Measurements from ENCODE around the gene EPHB3.

EPHB3 gene

DNA sequence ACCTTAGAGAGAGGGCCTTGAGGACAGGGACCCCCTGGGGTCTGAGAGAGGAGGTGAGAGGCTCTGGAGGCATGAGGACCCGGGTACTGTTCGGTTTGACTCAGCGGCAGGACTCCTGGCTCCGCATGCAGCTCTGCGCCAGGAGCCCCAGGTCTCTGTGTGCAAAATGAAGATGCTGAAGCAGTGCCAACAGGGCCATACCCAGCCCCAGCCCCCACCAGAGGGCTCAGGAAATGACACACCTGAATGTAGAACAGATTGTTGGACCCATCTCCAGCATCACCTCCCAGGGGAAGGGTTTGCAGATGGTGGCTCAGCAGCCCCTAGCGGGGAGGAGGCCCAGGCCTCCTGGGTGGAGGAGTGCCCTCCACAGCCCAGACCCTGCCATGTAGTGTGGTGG, 30.2 kb downstream of the EPHB3 start:
- H3K4me3 ChIP-seq (replicated peaks; ENCODE audit: low read depth, low read length): no peak overlapping the region
- no peak for DNase-seq (ENCODE audit: extremely low read depth, low read depth)
- TF ChIP-seq, protein P1, sequence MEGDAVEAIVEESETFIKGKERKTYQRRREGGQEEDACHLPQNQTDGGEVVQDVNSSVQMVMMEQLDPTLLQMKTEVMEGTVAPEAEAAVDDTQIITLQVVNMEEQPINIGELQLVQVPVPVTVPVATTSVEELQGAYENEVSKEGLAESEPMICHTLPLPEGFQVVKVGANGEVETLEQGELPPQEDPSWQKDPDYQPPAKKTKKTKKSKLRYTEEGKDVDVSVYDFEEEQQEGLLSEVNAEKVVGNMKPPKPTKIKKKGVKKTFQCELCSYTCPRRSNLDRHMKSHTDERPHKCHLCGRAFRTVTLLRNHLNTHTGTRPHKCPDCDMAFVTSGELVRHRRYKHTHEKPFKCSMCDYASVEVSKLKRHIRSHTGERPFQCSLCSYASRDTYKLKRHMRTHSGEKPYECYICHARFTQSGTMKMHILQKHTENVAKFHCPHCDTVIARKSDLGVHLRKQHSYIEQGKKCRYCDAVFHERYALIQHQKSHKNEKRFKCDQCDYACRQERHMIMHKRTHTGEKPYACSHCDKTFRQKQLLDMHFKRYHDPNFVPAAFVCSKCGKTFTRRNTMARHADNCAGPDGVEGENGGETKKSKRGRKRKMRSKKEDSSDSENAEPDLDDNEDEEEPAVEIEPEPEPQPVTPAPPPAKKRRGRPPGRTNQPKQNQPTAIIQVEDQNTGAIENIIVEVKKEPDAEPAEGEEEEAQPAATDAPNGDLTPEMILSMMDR (IDR thresholded peaks at IDR 0.05; ENCODE audit: low read depth, low read length, missing control alignments): no peak

DNA sequence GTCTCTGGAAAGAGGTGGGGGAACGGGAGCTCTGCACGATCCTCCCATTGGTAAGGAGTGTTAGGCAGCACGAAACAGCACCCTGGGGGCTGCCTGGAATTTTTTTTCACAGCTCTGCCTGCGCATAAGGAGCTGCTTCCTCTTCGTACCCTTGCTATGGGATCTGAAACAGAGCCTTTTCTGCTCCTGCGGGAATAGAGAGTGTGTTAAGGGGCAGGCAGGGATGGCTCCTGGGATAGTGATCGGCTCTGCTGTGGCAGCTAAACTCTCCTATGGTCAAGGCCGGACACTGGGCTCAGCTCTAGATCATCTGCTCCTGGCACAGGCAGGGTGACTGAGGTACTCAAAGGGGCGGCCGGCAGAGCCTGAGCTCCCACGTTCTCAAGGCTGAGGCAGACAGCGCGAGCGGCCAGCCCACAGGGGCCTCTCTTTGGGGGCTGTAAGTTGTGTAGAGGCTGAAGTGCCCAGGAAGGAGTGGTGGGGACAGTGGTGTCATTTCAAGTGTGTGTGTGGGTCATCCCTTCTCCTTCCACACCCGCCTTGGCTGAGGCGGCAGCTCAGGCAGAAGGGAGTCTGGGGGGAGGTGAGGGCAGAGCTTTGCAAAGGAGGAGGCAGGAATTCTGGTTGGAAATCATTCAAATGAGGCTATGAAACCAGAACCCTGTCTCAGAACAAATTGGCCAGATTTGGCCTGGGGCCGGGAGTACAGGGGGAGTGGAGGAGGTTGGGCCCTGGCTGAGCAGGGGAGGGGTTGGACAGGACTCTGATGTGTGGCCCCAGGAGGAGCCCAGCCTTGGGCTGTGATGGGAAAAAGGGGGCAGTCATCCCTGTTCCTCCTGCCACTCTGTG, 31.0 kb downstream of the EPHB3 start:
- TF ChIP-seq, protein P1 (IDR thresholded peaks at IDR 0.05; ENCODE audit: low read depth, low read length, missing control alignments): no peak
- no peak overlapping the region for H3K4me3 ChIP-seq (replicated peaks; ENCODE audit: low read depth, low read length)
- no peak for DNase-seq (ENCODE audit: extremely low read depth, low read depth)

DNA sequence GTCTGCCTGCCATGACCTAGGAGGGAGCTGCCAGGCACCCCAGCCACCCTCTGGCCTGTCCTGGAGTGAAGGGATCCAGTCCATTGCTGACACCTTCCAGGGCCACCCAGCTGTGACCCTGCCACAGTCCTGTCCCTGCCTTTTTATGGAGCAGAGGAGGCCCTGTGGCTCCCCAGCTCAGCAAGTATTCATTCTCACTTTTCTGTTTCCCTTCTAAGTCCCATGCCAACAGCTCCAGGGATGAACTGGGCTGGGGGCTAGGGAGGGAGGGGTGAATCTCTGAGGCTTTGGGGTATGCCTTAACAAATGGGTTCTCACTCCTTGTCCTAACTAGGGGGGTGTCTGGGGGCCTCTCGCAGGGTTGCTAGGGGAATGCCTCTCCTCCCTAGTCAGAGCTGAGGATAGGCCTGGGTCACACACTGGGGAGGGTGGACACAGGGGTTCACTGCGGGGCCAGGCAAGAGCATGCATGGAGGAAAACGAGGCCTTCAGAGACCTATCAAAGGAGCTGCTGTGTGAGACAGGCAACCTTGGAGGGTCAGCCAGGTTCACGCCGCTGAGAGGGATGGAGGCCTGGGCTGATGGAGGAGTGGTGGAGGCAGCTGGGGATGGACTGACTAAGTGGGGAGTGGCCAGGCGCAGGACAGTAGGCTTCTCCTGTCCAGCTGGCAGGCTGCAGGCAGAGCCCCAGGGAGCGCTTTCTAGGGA, 31.8 kb downstream of the EPHB3 start:
- H3K4me3 ChIP-seq (replicated peaks; ENCODE audit: low read depth, low read length): no peak overlapping the region
- DNase-seq (ENCODE audit: extremely low read depth, low read depth): no peak
- TF ChIP-seq, protein P1 (IDR thresholded peaks at IDR 0.05; ENCODE audit: low read depth, low read length, missing control alignments): no peak

DNA sequence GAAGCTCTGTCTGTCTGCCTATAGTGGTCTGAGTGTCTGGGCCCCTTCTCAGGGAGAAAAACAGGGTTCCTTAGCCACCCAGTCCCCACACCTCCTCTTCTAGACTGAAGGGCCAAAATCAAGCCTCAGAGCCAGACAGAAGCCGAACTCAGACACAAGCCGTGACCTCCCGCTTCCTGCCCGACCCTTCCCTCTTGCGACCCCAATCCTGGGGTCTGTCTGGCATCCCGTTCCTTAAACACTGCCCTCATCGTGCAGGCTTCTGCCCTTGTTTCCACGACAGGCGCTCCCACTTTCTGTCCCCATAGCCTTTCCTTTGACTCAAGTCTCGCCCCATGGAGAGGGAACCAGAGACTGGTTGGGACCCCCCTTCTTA, 32.3 kb downstream of the EPHB3 start:
- TF ChIP-seq, protein P1 (IDR thresholded peaks at IDR 0.05; ENCODE audit: low read depth, low read length, missing control alignments): no peak
- no peak for DNase-seq (ENCODE audit: extremely low read depth, low read depth)
- H3K4me3 ChIP-seq (replicated peaks; ENCODE audit: low read depth, low read length): no peak overlapping the region

DNA sequence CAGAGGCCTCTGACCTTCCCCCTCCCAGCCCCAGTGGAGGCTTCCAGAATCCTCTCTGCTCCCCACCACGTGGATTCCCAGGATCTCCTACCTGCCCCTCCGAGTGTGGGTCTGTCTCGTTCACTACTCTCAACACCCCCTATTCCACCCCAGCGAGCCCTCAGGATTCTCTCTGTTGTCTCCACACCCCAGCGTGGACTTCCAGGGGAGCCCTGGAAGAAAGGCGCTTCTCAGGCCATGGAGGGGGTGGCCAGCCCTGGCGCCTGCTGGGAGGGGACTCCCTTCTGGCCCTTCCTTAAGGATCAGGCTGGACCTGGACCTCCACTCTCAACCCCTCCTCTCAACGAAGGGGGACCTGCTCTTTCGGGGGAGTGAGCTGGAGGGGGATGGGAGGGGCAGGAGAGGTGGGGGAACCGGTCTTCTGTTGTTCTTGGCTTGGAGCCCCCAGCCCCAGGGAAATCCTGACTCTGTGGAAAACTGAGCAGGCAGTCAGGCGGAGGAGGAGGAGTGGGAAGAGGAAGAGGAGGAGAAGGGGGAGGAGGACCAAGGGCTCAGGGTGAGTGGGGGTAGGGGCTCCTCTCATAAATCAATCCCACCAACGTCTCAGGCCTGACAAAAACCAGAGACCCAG, 32.9 kb downstream of the EPHB3 start:
- H3K4me3 ChIP-seq (replicated peaks; ENCODE audit: low read depth, low read length): no peak overlapping the region
- no peak for DNase-seq (ENCODE audit: extremely low read depth, low read depth)
- TF ChIP-seq, protein P1 (IDR thresholded peaks at IDR 0.05; ENCODE audit: low read depth, low read length, missing control alignments): no peak

DNA sequence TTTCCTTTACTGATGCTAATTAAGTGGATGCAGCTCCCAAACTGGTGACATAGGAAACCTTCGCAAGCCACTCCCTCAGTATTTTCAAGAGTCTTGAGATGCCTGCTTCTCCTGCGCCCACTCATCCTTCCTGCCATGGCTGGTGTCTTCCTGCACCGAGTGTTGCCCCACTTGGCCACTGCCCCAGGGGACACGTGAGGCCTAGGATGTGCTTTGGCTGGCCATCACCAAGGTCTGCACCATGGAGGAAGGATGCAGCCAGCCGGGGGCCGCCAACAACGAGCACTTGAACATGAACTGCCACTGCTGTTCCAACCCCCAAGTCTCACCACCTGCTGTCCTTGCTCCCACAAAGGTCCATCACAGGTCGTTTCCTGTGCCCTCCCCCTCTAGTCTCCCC, 34.1 kb downstream of the EPHB3 start:
- H3K4me3 ChIP-seq (replicated peaks; ENCODE audit: low read depth, low read length): no peak overlapping the region
- no peak for DNase-seq (ENCODE audit: extremely low read depth, low read depth)
- TF ChIP-seq, protein P1 (IDR thresholded peaks at IDR 0.05; ENCODE audit: low read depth, low read length, missing control alignments): no peak
